ENCODE results near the gene LLGL2.

Gene LLGL2

DNA sequence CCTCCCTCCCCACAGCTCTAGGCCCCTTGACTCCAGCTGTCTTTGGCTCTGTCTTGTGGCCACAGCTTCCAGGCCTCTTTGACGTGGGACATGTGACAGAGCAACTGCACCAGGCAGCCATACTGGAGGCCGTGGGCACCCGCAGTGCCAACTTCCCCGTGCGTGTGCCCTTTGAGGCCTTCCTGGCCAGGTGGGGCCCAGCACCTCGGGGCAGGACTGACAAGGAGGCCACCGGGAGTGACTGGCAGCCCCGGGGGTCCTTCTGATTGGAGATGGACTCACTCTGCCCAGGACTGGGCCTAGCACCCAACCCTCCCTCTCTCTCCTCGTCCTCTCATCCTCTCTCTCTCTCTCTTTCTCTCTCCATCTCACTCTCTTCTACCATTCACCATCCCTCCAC lies 77.6 kb downstream of the LLGL2 start:
- no peak for DNase-seq
- Histone ChIP-seq H3F3A (ENCODE audit: insufficient read depth, low read length) (no peaks in the 10 kb centered on the region), H3K4me1 (ENCODE audit: low read length) (no peaks in the 10 kb centered on the region), H4K20me1 (ENCODE audit: insufficient read depth, low read length) (no peaks in the 10 kb centered on the region), H3K79me2 (ENCODE audit: low read length) (no peaks in the 10 kb centered on the region), H3K4me3 (ENCODE audit: low read length) (no peak overlapping the region), H3K9me2 (replicated peaks; ENCODE audit: insufficient read depth, low read length) (no peaks in the 10 kb centered on the region), H3K27me3 (replicated peaks; ENCODE audit: insufficient read depth, low read length) (peaks cover 4% of the 10 kb centered on the region; the same call in 1 of the 2 replicates), H3K27ac (ENCODE audit: low read length) (no peak overlapping the region), H3K4me2 (ENCODE audit: low read depth, low read length) (no peak overlapping the region), H2AFZ (ENCODE audit: low read length) (no peak overlapping the region), H3K9me3 (replicated peaks; ENCODE audit: insufficient read depth, low read length) (no peaks in the 10 kb centered on the region), H3K36me3 (replicated peaks; ENCODE audit: insufficient read depth, low read length) (no peaks in the 10 kb centered on the region), H3K9ac (ENCODE audit: low read length) (no peak overlapping the region)
- TF ChIP-seq, protein P1, sequence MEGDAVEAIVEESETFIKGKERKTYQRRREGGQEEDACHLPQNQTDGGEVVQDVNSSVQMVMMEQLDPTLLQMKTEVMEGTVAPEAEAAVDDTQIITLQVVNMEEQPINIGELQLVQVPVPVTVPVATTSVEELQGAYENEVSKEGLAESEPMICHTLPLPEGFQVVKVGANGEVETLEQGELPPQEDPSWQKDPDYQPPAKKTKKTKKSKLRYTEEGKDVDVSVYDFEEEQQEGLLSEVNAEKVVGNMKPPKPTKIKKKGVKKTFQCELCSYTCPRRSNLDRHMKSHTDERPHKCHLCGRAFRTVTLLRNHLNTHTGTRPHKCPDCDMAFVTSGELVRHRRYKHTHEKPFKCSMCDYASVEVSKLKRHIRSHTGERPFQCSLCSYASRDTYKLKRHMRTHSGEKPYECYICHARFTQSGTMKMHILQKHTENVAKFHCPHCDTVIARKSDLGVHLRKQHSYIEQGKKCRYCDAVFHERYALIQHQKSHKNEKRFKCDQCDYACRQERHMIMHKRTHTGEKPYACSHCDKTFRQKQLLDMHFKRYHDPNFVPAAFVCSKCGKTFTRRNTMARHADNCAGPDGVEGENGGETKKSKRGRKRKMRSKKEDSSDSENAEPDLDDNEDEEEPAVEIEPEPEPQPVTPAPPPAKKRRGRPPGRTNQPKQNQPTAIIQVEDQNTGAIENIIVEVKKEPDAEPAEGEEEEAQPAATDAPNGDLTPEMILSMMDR (IDR thresholded peaks at IDR 0.05; ENCODE audit: low read length) = no peak
- TF ChIP-seq EZH2 (optimal IDR thresholded peaks at IDR 0.05; ENCODE audit: low read depth, low read length) = no peak
- no peak for TF ChIP-seq EZH2phosphoT487 (IDR thresholded peaks at IDR 0.05; ENCODE audit: low read length)

DNA sequence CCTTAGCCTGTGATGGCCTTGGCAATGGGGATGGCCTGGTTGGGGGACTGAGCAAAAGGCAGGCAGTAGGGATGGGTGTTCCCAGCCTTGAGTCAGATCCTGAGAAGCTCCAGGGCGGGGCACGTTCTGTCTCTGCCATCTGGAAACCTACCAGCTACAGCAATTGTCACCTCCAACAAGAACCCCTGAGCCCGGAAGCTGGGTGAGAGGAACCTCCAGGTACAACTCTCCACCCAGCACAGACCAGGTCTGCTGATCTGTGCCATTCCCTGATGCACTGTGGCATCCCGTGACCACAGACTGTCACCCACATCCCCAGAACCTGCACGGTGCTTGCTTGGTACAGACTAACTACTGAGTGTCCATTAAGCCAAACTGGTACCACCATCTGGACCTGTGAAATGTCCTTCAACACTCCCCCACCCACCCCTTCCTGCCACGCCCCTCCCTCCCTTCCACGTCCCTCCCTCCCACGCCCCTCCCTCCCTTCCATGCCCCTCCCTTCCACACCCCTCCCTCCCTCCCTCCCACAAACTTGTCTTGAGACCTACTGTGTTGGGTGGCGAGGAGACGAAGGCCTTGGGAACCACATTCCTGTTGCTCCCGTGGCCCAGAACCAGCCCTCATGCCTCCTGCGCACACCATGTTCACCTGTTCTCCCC lies 78.7 kb downstream of the LLGL2 start:
- no peaks in the 10 kb centered on the region for H4K20me1 ChIP-seq (ENCODE audit: insufficient read depth, low read length)
- H3K9me2 ChIP-seq (replicated peaks; ENCODE audit: insufficient read depth, low read length) = no peaks in the 10 kb centered on the region
- H3F3A ChIP-seq (ENCODE audit: insufficient read depth, low read length) = no peaks in the 10 kb centered on the region
- no peak for DNase-seq
- H3K9ac ChIP-seq (ENCODE audit: low read length) = no peak overlapping the region
- H3K27ac ChIP-seq (ENCODE audit: low read length) = no peak overlapping the region
- no peaks in the 10 kb centered on the region for H3K4me1 ChIP-seq (ENCODE audit: low read length)
- H3K4me2 ChIP-seq (ENCODE audit: low read depth, low read length) = no peak overlapping the region
- no peaks in the 10 kb centered on the region for H3K79me2 ChIP-seq (ENCODE audit: low read length)
- 0 out of 2 replicates have a peak, but pooled peaks cover 6% of the 10 kb centered on the region for H3K27me3 ChIP-seq (replicated peaks; ENCODE audit: insufficient read depth, low read length)
- H3K36me3 ChIP-seq (replicated peaks; ENCODE audit: insufficient read depth, low read length) = no peaks in the 10 kb centered on the region
- H3K9me3 ChIP-seq (replicated peaks; ENCODE audit: insufficient read depth, low read length) = no peaks in the 10 kb centered on the region
- no peak overlapping the region for H3K4me3 ChIP-seq (ENCODE audit: low read length)
- no peak overlapping the region for H2AFZ ChIP-seq (ENCODE audit: low read length)
- TF ChIP-seq EZH2 (optimal IDR thresholded peaks at IDR 0.05; ENCODE audit: low read depth, low read length) = no peak
- no peak for TF ChIP-seq EZH2phosphoT487 (IDR thresholded peaks at IDR 0.05; ENCODE audit: low read length)
- TF ChIP-seq, protein P1 (IDR thresholded peaks at IDR 0.05; ENCODE audit: low read length) = no peak

DNA sequence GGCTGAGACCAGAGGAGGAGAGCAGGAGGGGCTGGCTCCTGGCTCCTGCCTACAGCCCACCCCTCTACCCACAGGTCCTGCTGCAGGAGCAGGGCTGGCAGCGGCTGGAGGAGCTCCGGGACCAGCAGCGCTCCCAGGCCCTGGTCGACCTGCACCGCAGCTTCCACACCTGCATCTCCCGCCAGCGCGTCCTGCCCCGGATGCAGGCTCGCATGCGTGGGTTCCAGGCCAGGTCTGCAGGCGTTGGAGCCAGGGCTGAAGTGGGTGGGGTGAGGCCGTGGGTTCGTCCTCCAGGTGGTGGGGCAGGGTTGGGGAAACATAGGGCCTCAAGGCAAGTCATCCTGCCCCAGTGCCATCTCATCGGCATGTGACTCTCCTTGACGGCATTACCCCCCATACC lies 80.3 kb downstream of the LLGL2 start:
- Histone ChIP-seq H3K27ac (ENCODE audit: low read length) (no peak overlapping the region), H4K20me1 (ENCODE audit: insufficient read depth, low read length) (no peaks in the 10 kb centered on the region), H3K9ac (ENCODE audit: low read length) (no peak overlapping the region), H3K4me1 (ENCODE audit: low read length) (no peaks in the 10 kb centered on the region), H3K4me2 (ENCODE audit: low read depth, low read length) (no peak overlapping the region), H3K9me2 (replicated peaks; ENCODE audit: insufficient read depth, low read length) (no peaks in the 10 kb centered on the region), H3K4me3 (ENCODE audit: low read length) (no peak overlapping the region), H3K27me3 (replicated peaks; ENCODE audit: insufficient read depth, low read length) (peaks cover 17% of the 10 kb centered on the region), H3F3A (ENCODE audit: insufficient read depth, low read length) (no peaks in the 10 kb centered on the region), H3K79me2 (ENCODE audit: low read length) (no peaks in the 10 kb centered on the region), H3K9me3 (replicated peaks; ENCODE audit: insufficient read depth, low read length) (no peaks in the 10 kb centered on the region), H3K36me3 (replicated peaks; ENCODE audit: insufficient read depth, low read length) (no peaks in the 10 kb centered on the region), H2AFZ (ENCODE audit: low read length) (no peak overlapping the region)
- DNase-seq = no peak
- TF ChIP-seq EZH2phosphoT487 (IDR thresholded peaks at IDR 0.05; ENCODE audit: low read length) (no peak), EZH2 (optimal IDR thresholded peaks at IDR 0.05; ENCODE audit: low read depth, low read length) (no peak)
- TF ChIP-seq, protein P1 (IDR thresholded peaks at IDR 0.05; ENCODE audit: low read length) = no peak

All from MM.1S (cell line).